DND-41 (cell line): Measurements from ENCODE around the gene BCO2.

Experiments used
- CTCF ChIP-seq: IDR thresholded peaks from 2 replicates; pipeline ENCODE4 v1.5.1; 2012; ENCODE audit warnings: borderline replicate concordance, low read length, moderate library complexity, mild to moderate bottlenecking; ENCODE audit not compliant: poor library complexity, severe bottlenecking; ENCODE audit errors: extremely low read depth
- EZH2 ChIP-seq: IDR thresholded peaks from 3 replicates; pipeline ENCODE4 v1.6.1; 2012; ENCODE audit warnings: borderline replicate concordance, low read depth, mild to moderate bottlenecking, moderate library complexity, low read length, inconsistent platforms; ENCODE audit not compliant: severe bottlenecking

- TF ChIP-seq CTCF, result no peak
- no peak for TF ChIP-seq EZH2
Measured at GRCh38 chr11:112150517-112150916, 24.8 kb upstream of the BCO2 start.
